GM19239 (cell line): ENCODE measurements around the gene CASK.

Experiments used
- DNase-seq: peaks from one replicate; pipeline ENCODE4 v3.0.0; 2011; ENCODE audit warnings: low spot score; ENCODE audit not compliant: insufficient read length
- FAIRE-seq: peaks from 2 replicates; lab custom pipeline; 2011; peaks lifted over from hg19 to GRCh38; lab: Jason Lieb, UNC

CASK gene

DNA sequence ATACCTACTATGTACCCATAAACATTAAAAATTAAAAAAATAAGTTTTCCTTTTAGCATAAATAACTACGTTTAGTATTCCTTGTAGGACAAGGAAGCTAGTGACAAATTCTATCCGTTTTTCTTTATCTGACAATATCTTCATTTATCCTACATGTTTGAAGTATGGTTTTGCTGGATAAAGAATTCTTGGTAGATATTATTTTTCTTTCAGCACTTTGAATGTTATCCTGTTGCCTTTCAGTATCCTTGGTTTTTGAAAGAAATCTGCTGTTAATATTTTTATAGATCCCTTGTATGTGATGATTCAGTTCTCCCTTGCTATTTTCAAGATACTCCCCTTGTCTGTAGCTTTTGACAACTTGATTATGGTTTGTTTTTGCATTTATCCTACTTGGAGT, 76.6 kb downstream of the CASK start:
- FAIRE-seq (no peak), DNase-seq (no peak)

DNA sequence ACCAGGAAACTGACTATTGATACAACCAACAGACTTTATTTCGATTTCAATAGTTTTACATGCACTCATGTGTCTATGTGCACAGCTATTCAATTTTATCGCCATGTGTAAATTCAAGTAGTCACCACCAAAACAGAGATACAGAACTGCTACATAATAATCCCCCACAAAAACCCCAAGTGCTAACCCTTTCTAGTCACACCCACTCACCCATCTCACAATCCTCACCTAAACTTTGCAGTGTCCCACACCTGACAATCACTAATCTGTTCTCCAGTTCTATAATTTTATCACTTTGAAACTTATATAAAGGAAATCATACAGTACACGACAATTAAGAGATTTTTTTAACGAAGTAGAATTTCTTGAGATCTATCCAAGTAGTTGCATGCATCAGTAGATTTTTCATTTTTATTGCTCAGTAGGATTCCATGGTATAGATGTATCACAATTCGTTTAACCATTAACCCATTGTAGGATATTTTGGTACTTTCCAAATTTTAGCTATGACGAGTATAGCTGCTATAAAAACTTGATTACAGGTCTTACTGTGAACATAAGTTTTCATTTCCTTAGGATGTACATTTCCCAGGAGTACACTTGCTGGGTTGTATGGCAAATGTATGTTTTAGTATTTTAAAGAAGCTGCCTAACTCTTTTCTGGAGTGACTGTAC, 85.9 kb downstream of the CASK start:
- DNase-seq (no peak), FAIRE-seq (peak; percentile 64)

DNA sequence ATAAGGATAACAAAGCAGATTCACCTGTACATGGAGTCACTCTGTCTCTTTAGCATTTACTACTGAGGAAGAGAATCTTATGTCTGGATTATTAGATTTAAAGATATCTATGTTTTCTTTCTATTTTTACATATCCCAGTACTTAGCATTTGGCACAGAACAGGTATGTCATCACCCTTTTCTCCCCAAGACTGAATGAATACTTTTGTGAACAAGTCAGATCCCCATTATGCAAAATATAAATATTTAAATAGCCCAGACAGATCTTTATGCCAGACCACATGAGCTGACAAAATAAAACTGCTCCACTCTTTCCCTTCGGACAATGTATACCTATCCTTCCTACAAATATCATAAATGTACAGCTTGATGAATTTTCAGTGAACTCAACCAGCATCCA, 94.5 kb downstream of the CASK start:
- FAIRE-seq (no peak), DNase-seq (no peak)

DNA sequence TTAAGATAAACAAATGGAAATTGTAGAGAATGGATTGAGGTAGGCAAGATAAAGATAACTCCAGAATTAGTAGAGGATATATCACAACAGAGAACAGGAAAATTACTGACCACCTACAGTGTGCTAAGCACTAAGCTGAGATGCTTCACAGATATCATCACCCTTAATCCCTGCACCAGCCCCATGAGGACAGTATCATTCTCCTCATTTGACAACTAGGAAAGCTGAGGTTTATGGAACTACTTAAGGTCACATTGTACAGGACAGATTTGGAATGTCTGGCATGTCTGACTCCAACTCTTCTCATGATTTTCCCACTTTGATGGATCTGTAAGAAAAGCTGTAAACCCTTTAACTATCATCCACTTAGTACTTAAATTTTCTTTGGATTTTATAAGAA, 95.5 kb downstream of the CASK start:
- DNase-seq: no peak
- no peak for FAIRE-seq

DNA sequence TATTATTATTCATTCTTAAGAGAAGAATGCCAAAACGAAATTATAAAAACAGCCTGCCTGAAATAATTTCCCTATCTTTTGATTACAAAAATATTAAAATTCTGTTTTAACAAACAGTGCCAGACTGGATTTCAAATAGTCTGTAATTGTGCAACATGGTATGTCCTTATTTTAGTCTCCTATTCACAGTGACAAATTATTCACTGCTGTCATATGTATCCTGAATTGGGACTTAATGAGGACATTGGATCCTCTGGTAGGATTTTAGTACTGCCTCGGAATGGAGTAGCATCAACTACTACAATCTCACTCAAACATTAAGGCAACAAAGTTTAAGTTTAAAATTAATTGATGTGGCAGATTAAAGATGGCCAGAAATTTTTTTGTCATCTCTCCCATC, 97.6 kb downstream of the CASK start:
- DNase-seq: no peak
- no peak for FAIRE-seq

DNA sequence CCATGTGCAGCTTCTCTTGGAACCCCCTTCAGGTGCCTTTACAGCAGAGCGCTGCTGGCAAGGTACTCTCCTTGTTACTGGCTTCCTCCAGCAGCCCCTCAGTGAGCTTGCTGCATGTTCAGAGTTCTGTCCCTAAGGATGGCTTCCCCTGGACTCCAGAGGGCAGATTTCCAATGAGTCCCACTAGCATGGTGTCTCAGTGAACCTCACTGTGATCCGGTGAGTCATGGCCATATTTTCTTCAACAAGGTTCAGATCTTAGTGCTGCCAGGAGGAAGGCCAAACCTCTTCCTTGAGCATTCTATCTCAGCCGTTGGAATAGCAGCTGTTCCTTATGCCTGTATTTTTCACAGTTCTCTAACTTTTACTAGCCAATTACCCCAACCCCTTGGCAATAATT, 98.8 kb downstream of the CASK start:
- no peak for DNase-seq
- FAIRE-seq: no peak

DNA sequence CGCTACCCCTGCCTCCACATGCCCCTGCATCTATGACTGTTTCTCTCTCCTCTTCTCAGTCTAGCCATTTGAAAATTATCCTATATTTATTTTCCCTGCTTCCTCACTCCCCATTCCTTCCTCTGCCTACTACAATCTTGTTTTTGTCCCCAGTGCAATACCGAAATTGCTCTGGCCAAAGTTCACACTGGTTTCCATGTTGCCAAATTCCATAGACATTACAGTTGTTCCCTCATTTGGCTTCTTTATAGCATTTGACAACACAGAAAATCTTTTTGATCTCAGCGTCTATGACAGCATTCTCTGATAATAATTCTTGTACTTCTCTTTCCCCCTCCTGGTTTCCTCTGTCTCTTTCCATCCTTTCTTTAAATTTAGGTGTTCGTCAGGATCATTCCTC, 100.0 kb downstream of the CASK start:
- DNase-seq: no peak
- FAIRE-seq: no peak

DNA sequence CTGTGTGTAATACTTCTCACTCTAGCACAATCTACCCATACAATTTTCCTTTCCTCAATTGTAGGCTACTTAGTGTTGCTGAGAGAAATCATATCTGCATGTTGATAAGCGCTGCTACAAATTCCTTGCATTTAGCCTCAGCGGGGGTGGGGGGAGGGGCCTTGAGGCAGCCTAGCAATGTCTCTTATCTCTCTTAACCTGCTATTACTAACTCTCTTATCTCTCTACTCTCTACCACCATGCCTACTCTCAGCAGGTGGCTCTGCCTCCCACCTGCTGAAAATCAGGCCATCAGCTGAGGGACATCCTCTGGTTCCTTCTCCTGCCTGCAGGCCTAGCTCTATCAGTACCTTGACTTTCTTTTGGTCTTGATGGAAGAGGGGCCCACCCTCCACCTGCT, 100.5 kb downstream of the CASK start:
- DNase-seq: no peak
- no peak for FAIRE-seq

DNA sequence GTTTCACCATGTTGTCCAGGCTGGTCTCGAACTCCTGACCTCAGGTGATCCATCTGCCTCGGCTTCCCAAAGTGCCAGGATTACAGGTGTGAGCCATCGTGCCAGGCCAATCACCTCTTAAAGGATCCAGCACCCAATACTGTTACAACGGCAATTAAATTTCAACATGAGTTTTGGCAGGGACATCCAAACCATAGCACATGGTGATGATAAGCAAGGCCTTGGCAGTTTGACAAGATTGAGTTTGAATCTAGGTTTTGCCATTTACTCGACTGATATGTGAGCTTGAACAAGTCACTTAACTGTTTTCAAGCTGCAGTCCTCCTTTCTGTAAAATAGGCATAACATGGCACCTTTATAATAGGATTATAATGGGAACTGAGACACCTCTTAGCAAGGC, 115.3 kb downstream of the CASK start:
- DNase-seq: no peak

DNA sequence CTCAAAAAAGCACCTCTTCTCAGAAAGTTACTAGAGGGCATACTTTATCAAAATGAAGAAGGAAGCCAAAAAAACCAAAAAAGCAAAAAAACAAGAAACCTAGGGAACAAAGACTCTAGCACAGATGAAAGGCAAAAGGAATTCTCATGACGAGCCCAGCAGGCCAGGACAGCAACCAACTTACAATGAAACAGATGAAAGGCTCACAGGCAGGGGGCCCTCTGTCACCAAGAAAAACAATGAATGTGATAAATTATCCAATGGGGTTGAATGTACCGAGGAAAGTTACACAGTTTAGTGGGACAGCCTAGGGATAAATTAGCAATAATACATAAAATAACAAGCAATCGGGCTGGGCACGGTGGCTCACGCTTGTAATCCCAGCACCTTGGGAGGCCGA, 120.4 kb downstream of the CASK start:
- no peak for FAIRE-seq
- no peak for DNase-seq

More for the DNA sequence above, 115.3 kb downstream of the CASK start:
- FAIRE-seq: no peak

DNA sequence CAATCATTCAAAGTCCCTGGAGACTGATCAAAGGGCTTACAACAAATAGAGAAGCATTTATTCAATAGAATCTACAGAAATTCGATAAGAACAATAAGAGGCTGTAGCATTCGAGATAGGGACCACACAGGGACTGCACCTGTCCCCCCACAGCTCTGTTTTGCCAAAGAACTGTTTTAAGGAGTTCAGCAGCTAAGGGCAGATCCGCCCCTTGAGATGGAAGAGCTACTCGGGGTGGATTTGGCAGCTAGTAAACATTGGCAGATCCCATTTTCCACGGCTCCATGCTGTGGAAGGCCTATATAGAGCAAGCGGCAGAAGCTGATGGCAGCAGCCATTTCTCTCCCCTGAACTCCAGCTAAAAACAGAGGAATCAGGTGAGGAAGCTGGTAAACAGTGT, 123.7 kb downstream of the CASK start:
- FAIRE-seq (peak; percentile 79), DNase-seq (no peak)

DNA sequence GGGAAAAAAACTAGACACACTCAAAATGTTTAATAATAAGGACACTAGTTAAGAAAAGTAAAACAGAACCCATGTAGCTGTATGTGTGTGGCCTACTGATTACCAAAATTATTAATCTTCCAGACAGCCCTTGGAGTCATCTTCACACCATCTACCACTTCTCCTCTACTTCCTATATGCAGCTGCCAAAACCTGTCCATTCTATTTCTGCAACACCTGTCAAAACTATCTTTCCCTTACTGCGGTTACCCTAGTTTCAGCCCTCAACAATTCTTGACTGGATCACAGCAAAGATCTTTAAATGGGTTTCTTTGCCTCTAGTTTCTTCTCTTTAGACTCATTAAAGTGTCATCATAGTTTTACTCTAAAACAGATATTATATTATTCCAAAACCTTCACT, 126.8 kb downstream of the CASK start:
- DNase-seq: no peak
- no peak for FAIRE-seq

DNA sequence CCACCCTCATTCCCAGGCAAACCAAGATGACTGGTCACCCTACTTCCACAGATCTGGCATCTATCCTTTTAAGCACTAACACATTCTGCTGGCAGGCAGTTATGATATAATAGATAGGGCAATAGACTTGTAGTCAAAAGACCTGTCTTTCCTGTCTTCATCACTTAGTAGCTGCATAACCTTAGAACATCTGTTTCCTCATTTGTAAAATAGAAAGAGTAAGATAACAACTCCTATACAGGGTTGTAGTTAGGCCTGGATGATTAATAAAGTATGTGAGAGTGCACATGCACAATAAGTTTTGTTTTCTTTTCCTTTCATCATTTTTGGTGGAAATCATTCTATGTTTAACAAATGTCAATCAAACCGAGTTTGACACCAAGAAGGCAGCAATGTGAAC, 127.3 kb downstream of the CASK start:
- DNase-seq: no peak
- FAIRE-seq: peak; percentile 87

DNA sequence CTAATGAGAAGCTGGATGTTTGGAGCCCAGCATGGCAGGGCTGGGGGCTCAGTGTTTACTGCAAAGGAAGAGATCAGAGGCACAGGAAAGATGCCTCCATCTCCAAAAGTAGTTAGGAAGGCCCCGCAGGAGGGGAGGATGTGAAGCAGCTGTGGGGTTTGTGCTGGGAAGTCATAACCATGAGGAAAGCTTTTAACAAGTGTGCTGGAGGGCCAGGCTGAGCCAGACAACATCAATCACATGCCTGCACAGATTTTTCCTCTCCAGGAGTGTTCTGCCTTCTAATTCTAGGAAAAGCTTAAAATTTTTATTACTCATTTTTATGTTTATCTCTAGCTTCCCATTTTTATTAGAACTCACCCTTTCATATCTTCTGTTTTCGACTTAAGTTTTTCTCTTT, 134.0 kb downstream of the CASK start:
- no peak for DNase-seq
- FAIRE-seq: no peak

DNA sequence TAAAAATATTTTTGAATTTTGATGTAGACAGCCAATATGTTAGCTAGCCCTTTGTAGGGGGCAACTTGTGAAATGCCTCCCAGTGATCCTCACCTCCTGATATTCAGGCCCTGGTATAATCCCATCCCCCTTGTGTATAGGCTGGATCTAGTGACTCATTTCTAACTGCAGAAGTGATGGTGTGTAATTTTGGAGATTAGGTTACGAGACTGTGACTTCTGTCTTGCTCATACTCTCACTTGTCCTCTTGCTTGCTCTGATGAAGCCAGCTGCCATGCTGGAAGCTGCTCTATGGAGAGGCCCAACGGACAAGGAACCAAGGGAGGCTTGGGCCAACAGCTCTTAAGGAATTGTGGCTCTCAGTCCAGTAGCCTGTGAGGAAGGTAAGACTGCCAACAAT, 137.7 kb downstream of the CASK start:
- no peak for FAIRE-seq

DNA sequence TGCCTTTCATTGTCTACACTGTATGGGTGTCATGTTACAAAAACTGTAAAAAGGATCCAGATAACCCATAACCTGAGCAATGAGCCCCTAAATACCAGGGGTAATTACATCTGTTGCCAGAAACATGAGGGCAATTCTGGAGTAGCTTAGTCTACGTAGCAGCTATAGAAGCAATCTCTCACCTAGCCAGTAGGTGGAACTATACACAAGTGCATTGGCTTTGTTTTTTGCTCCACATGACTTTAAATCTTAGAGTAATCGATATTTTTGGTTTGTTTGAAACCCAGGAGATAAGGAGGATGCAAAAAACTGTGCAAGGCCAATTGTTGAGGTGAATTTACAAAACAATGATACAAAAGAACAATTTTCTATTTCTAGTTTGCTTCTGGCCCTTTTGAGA, 141.9 kb downstream of the CASK start:
- DNase-seq (peak; percentile 2), FAIRE-seq (peak; percentile 93)

More for the DNA sequence above, 137.7 kb downstream of the CASK start:
- DNase-seq: no peak

DNA sequence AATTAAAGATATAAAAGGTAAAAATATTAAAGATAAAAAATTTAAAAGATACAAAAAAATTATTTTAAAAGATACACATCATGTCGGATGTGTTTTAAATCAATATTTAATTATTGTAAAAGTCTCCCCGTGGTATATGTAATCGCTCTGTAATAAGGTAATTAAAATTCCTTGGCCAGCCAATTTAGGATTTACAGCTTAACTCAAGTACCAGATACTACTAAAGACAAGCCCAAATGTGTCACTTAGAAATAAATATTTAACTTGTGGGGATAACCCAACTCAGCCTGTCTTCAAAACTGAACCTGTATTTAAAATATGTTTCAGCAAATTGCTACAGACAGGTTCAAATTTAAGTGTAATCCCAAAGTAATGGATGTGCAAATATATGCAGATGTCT, 143.4 kb downstream of the CASK start:
- DNase-seq (no peak), FAIRE-seq (no peak)

DNA sequence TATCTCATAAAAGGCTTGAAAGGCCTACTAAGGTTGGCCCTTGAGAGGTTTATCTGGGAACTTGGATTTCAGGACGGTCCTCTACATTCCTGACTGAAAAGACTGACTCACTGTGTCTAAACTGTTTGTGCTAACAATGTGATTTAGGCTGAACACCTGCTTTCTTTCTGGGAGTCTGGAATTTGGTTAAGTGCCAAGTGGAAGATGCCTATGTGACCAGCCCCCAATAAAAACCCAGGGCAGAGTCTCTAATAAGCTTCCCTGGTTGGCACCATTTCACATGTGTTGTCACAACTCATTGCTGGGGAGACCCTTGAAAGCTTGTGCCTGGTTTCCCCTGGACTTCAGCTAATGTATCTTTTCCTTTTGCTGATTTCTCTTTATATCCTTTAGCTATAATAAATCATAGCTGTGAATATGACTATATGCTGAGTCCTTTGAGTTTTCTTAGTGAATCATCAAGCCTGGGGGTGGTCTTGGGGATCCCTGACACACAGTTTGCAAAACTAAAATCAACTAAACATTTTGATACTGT, 144.3 kb downstream of the CASK start:
- FAIRE-seq (no peak), DNase-seq (no peak)

DNA sequence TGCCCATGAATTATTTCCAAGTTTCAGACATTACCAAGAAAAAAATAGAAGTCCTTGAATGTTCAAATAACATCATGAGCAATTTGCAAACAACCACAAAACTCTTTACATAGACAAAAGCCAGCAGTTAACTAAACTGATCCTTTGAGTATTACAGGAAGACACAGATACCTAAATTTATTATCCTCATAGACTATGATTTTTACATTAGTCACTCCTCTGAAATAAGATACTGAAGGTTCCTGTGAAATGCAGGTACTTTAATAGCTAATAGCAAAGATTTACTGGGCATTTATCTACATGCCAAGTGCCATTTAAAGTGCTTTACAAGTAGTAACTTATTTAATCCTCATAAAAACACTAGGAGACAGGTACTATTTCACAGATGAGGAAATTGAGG, 161.7 kb downstream of the CASK start:
- no peak for FAIRE-seq

DNA sequence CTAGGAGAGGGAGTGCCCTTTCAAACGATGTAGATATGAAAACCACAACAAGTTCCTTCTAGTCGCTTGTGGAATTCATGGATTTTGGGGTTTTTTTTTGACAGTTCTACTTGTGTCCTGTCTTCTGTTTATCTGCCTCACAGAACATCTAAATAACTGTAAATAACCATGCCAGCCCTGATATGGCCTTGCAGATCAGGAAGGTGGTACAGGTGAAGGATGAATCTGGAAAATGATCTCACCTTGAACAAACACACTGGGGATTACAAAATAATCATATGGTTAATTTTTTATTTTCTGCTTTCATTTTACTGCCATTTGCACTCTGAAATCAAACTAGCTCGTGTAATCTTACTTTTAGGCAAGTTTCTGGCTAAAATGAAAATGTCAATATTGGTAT, 162.2 kb downstream of the CASK start:
- no peak for FAIRE-seq
- no peak for DNase-seq

More for the DNA sequence above, 161.7 kb downstream of the CASK start:
- DNase-seq: no peak

DNA sequence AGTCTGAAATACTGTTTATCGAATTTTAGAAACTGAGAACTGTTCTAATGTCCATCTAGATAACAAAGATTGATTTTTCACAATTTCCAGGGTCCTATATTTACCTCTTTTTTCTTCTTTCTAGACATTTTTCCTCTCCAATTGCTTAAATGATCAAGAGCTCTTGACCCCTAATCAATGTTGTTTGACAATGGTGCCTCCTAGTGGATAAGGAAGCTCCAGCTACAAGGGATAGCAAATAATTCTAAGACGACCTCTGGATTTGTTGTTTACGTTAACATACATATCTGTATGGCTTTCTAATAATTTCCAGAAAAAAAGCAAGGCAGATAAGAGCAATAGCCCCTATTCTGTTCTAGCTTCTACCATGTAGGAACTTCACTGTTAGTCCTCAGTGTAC, 163.5 kb downstream of the CASK start:
- DNase-seq: no peak
- FAIRE-seq: no peak

DNA sequence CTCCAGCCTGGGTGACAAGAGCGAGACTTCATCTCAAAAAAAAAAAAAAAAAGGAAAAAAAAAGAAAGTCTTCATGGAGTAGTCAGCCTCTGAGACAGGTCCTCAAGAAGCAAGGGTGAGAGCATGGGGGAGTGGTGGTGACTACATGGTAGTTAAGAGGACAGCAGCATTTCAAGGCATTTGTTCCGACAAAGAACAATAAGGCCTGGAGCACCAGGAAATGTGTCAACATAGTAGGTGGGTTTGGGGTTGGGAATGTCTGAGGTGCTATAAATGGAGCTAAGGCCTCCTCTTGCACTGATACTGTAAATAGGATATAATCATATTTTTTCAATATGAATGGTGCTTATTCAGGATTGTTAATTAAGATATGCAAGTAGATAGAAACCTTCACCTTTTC, 165.0 kb downstream of the CASK start:
- no peak for DNase-seq

More for the DNA sequence above, 165.0 kb downstream of the CASK start:
- no peak for FAIRE-seq
